ENCODE measurements around the gene APC.
"Not testable (repeated sequence)": the region's sequence is repeated elsewhere in the genome, so short reads cannot be mapped to it uniquely, and the experiment has no call there.

The APC gene

DNA sequence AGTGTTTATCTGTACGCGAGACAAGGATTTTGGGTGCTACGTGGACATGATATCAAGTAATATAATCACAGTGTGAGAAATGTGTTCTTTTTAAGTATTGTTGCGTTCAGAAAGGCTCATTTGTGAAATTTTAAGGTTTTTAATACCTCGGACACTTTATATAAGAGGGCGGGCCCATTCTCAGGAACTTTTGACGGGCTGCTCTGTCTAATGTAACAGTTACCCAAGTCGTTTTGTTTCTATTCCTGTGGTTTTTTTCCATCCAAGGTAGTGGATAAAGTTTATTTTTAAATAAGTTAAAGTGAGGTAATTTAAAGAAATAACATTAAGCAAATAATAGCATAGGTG, 123.9 kb downstream of the APC start:
- no peak for DNase-seq

DNA sequence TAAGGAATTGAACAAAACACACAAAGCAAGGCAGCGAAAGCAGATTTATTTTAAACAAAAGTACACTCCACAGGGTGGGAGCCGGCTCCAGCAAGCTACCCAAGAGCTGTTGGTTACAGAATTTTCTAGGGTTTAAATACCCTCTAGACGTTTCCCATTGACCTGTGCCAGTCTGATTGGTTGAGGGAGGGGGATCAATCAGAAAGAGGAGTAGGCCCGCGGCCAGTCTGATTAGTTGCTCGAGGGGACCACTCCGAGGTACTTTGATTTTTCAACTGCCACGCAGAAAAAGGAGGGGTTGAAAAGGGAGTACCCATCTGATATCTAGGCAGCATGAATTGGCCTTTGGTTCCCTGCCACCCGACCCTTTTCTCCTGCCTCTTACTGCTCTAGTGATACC, 124.4 kb downstream of the APC start:
- no peak for DNase-seq

DNA sequence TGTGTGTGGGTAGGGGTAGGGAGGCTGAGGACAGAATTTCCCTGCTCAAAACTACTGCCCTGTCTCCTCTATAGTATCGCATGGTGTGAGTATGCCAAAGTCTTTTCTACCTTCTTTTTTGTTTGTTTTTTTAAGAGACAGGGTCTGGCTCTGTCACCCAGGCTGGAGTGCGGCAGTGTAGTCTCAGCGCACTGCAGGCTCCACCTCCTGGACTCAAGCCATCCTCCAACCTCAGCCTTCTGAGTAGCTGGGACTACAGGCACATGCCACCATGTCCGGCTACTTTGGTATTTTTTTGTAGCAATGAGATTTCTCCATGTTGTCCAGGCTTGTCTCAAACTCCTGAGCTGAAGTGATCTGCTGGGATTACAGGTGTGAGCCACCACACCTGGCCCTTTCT, 125.9 kb downstream of the APC start:
- no peak for DNase-seq

DNA sequence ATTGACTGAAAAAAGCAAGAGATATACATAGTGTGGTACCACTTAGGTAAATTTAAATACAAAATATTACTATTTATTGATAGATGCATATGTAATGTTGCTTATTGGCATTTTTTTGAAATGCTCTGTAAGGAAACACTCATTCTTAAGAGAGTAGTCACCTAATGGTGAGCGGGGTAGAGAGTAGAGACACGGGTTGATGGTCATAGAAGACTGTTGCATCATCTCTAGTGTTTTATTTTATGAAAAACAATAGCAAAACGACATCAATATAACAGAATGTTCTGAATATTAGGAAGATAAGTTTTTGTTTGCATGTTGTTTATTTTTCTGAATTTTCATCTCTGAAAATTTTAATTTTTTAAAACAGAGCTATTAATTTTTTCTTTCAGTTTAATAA, 127.4 kb downstream of the APC start:
- no peak for DNase-seq

DNA sequence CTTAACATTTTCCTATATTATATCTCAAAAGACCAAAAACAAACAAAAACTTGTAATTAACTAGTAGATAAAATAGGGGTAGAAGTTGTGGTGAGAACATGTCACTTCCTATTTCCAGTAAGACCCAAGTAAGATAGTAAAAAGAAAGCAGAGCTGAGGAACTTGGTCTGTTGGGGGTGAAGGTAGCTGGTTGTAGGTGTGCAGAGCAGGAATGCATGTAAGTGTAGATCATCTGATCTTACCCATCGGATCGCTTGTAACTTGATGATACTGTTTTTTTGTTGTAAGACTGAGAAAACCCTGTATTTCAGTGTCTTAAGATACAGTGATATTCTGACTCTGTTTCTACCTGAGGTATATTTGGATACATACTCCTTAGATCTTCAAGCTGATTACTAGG, 129.1 kb downstream of the APC start:
- DNase-seq, result no peak

DNA sequence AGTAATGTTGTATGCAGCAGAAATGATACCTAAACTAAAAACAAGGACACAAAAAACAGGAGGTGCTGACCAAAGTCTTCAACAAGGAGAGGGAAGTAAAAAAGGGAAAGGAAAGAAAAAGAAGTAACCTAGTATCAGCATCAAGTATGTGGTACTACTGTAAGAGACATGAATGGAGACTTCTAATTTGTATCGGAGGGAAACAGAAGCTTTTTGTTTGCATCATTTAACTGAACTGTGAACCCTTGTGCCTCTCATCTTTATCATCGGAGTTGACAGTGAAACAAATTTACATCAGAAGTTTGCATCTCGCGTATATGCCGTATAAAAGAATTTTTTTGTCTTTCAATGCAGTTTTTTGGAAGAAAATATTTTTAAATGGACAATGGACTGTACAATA, 129.7 kb downstream of the APC start:
- no peak for DNase-seq

DNA sequence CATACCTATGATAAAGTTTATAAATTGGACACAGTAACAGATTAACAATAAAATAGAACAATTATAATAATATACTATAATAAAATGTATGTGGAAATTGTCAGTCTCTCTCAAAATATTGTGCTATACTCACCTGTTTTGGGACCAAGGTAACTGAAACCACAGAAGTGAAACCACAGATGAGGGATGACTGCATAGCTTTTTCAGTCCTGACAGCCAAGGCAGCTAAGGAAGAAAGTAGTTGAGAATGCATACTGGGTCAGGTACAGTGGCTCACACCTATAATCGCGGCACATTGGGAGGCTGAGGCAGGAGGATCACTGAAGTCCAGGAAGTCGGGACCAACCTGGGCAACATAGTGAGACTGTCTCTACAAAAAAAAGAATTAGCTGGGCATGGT, 132.3 kb downstream of the APC start:
- DNase-seq, result no peak

DNA sequence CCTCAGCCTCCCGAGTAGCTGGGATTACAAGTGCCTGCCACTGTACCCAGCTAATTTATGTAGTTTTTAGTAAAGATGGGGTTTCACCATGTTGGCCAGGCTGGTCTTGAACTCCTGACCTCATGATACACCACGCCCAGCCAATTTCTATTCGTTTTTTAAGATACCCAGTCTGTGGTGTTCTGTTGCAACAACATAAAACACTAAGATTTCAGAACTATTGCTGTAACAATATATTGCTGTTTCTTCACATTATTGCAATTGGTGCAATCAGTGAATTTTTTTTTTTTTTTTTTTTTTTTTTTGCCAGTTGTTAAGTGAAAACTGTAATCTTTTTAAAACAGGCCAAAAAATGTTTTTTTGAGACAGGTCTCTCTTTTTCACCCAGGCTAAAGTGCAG, 133.3 kb downstream of the APC start:
- no peak for DNase-seq

DNA sequence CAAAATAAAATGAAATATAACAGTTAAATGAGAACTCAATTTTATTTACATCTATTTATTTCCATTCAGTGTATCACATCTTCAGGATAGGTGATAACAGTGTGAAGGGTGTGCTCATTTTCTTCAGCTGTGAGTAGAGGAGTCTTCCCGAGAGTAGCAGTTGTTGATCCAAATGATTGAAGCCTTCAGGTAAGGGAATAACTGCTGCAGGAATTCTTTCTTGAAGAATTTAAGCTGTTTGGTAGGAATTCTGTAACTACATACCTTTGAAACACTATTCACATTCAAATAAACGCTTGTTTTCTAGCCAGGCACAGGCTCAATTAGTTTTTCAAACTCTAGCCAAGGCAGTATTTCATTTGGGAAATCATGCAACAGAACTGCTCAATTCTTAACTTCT, 138.7 kb downstream of the APC start:
- no peak for DNase-seq

DNA sequence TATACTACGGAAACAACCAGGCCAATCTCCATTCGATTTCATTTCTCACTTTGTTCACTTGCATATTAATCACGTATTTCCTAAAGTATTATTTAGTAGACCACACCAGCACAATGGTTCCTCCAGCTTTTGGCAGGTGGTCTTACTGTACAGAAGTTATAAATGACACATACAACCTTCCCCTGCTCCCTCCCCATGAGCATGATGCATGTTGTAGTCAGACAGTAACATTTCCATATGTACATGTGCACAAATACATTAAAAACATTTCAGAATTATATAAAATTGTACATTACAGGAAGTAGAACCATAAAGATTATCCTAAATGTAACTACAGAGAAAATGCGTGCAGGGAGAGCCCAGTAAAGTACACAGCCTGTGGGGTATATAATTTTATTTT, 140.4 kb downstream of the APC start:
- no peak for DNase-seq

DNA sequence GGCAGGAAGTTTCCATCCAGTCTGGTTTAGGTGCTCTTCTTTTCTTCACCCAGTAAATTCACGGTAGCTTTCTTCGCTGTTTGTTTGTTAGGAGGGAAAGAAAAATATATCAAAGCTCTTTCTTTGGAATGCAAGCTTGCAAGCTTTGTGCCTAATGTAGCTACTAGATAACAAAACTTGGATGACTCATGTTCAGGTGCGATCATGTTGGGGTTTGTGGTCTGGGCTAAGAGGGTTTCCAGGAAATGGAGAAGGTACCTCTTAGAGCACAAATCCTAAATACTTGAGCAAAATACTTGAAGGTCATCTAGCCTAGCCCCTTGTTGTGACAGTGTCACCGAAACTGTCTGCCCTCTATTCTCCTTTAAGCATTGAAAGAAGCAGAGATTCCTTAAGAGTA, 141.1 kb downstream of the APC start:
- DNase-seq, result no peak

DNA sequence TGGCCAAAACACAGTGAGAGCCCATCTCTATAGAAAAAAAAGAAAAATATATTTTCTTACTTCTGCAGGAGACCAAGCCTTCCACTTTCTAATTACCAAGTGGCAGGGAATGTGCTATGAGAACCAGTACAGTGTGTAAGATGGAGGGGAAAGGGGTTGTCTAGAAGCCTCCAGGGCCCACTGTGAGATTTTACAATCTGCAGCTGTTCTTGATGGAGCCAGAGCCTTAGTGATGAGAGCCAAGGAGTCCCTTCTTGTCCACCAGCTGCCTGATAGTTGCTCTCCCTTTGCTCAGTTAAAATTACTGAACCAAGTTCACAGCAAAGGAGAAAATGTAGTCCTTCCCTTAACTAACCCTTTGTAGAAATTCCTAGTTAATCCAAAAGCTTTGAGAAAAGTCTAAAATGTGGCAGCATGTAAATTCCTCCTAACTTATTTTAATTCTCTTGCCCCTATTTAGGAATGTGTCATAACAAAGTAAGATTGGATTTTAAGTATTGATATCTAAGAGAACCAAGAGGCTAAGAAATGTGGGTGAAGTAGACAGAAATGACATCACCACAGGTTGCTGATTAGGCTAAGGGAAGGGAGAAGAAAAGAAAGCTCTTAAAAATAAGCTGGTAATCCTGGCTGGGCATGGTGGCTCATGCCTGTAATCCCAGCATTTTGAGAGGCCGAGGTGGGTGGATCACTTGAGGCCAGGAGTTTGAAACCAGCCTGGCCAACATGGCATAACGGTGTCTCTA, 142.7 kb downstream of the APC start:
- no peak for DNase-seq

DNA sequence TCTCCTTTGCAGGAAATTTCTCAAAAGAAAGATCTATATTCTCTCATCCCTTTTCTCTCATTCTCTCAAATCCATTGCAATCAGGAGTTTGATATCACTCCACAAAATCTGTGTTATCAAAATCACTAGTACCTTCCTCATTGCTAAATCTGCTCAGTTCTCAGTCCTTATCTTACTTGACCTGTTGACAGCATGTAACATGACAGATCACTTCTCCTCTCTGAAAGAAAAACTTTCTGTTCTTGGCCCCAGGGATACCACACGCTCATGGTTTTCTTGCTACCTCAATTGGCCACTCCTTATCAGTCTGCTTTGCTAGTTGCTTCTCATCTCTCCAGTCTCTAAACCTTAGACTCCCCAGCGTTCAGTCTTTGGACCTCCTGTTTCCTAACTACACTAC, 145.5 kb downstream of the APC start:
- no peak for DNase-seq

DNA sequence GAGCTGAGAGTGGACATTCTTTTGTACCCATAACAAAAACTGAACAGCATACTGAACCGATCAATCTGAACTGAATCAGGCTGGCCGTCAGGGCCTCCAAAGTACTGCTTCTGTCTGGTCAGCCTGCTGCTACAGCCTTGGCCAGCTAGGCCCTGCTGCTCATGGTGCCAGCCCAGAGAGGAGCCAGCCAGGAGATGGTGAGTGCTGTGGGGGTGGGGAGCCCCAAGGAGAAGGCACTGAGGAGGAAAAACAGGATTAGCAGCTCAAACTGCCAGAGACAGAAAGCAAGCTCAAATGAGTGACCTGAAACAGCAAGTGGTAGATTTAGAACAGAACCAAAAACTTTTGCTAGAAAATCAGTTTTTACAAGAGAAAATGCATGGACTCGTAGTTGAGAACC, 147.3 kb downstream of the APC start:
- no peak for DNase-seq

DNA sequence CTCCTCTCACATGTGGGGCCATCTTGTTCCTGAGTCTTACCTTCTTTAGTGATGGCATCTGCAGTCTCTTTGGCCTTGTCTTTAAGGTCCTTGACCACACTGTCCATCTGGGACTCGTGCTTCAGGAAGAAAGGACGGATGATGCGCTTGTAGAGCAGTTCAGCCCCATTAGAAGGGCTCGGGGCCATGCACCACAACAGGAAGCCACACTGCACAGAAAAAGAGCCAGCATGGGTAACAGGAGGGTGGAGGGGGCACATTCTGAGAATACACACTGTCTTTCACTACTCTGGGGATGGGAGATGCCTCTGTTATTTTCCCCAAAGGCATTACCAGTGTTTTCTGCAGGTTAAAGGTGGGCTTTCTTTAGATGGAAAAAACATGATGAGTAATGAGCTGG, 149.3 kb downstream of the APC start:
- no peak for DNase-seq

DNA sequence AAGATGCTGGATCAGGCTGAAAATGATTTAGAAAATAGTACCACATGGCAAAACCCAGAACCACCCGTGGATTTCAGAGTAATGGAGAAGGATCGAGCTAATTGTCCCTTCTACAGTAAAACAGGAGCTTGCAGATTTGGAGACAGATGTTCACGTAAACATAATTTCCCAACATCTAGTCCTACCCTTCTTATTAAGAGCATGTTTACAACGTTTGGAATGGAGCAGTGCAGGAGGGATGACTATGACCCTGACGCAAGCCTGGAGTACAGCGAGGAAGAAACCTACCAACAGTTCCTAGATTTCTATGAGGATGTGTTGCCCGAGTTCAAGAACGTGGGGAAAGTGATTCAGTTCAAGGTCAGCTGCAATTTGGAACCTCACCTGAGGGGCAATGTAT, 154.4 kb downstream of the APC start:
- not testable (repeated sequence) for DNase-seq

DNA sequence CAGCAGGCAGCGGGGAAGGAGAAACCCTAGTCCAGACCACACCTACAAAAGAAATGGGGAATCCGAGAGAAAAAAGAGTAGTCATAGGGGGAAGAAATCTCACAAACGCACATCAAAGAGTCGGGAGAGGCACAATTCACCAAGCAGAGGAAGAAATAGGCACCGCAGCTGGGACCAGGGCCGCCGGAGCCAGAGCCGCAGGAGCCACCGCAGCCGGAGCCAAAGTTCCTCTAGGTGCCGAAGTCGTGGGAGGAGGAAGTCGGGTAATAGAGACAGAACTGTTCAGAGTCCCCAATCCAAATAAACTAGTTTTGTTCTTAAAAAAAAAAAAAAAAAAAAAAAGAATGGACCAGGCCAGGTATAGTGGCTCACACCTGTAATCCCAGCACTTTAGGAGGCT, 155.1 kb downstream of the APC start:
- DNase-seq, result no peak

DNA sequence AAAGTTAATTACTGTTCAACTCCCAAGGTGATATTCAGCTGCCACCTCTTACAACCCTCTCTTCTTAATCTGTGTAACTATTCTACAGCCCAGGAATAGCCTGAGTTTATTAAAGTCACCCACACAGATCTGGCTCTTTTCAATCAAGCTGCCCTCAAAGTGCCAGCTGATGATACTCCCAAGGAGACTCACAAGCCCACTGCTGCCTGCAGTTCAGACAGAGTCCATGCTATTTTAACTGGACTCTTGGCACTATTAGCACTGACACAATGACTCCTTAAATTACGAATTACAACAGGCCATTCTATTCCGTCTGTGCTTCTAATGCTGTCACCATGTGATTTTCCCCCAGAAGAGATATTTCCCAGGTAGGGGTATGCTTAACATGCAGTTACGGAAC, 158.0 kb downstream of the APC start:
- DNase-seq, result no peak
